Erythroblast (primary cell): ENCODE data around the gene MMP25.

Experiments
- GATA1 ChIP-seq: IDR thresholded peaks from 2 replicates; pipeline ENCODE4 v1.6.1; 2011; ENCODE audit warnings: low read depth, mild to moderate bottlenecking, control low read depth, low read length, moderate library complexity
- POLR2A ChIP-seq: IDR thresholded peaks from 2 replicates; pipeline ENCODE4 v1.6.1; 2011; ENCODE audit warnings: mild to moderate bottlenecking, low read length

GRCh38 chr16:3004319-3004718 is 42.0 kb upstream of the MMP25 start:
- TF ChIP-seq GATA1 (no peak), POLR2A (no peak)
